Measurements from ENCODE around the gene FAM110C.

GRCh38 chr2:33620-34019, 12.7 kb downstream of the FAM110C start:
- TF ChIP-seq ARNTL (CRISPR knock-in tag; IDR thresholded peaks at IDR 0.05; ENCODE audit: borderline replicate concordance, low read depth) (no peak), CSRNP3 (CRISPR knock-in tag; IDR thresholded peaks at IDR 0.05) (no peak), CREB5 (CRISPR knock-in tag; IDR thresholded peaks at IDR 0.05; ENCODE audit: low read depth) (no peak), PATZ1 (CRISPR knock-in tag; IDR thresholded peaks at IDR 0.05; ENCODE audit: borderline replicate concordance) (no peak), ZFP30 (CRISPR knock-in tag; IDR thresholded peaks at IDR 0.05) (no peak), TSHZ2 (CRISPR knock-in tag; IDR thresholded peaks at IDR 0.05) (no peak), ZNF70 (CRISPR knock-in tag; IDR thresholded peaks at IDR 0.05) (no peak)

Data from SK-N-SH treated with all-trans-retinoic acid at 6 μM for 48 hours (cell line).